Measurements from ENCODE around the gene TMEM184C.

DNA sequence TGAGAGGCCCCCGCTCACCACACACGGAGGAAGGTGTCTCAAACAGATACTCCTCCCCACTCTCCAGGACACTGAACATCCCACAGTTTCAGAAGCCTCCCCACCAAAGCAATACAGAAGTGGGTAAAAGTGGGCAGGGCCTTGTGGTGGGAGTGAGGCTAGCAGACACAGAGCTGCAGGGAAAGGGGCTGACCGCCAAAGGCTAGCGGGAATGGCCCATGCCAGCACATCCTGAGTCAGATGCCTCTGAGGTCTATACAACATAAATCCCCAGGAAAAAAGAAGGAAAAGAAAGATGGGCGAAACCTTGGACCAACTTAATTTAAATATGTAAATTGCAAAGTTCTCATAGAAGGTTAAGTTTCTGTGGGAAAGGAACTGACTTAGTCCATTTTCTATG is 92.8 kb downstream of the TMEM184C start:
- TF ChIP-seq, protein P1, sequence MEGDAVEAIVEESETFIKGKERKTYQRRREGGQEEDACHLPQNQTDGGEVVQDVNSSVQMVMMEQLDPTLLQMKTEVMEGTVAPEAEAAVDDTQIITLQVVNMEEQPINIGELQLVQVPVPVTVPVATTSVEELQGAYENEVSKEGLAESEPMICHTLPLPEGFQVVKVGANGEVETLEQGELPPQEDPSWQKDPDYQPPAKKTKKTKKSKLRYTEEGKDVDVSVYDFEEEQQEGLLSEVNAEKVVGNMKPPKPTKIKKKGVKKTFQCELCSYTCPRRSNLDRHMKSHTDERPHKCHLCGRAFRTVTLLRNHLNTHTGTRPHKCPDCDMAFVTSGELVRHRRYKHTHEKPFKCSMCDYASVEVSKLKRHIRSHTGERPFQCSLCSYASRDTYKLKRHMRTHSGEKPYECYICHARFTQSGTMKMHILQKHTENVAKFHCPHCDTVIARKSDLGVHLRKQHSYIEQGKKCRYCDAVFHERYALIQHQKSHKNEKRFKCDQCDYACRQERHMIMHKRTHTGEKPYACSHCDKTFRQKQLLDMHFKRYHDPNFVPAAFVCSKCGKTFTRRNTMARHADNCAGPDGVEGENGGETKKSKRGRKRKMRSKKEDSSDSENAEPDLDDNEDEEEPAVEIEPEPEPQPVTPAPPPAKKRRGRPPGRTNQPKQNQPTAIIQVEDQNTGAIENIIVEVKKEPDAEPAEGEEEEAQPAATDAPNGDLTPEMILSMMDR (IDR thresholded peaks at IDR 0.05; ENCODE audit: insufficient read depth, low read length): no peak
- TF ChIP-seq SPI1 (IDR thresholded peaks at IDR 0.05; ENCODE audit: borderline replicate concordance, low read depth) (no peak), POLR2AphosphoS5 (IDR thresholded peaks at IDR 0.05; ENCODE audit: low read depth) (no peak), GABPA (IDR thresholded peaks at IDR 0.05; ENCODE audit: low read depth) (no peak)
- TF ChIP-seq, protein P2, sequence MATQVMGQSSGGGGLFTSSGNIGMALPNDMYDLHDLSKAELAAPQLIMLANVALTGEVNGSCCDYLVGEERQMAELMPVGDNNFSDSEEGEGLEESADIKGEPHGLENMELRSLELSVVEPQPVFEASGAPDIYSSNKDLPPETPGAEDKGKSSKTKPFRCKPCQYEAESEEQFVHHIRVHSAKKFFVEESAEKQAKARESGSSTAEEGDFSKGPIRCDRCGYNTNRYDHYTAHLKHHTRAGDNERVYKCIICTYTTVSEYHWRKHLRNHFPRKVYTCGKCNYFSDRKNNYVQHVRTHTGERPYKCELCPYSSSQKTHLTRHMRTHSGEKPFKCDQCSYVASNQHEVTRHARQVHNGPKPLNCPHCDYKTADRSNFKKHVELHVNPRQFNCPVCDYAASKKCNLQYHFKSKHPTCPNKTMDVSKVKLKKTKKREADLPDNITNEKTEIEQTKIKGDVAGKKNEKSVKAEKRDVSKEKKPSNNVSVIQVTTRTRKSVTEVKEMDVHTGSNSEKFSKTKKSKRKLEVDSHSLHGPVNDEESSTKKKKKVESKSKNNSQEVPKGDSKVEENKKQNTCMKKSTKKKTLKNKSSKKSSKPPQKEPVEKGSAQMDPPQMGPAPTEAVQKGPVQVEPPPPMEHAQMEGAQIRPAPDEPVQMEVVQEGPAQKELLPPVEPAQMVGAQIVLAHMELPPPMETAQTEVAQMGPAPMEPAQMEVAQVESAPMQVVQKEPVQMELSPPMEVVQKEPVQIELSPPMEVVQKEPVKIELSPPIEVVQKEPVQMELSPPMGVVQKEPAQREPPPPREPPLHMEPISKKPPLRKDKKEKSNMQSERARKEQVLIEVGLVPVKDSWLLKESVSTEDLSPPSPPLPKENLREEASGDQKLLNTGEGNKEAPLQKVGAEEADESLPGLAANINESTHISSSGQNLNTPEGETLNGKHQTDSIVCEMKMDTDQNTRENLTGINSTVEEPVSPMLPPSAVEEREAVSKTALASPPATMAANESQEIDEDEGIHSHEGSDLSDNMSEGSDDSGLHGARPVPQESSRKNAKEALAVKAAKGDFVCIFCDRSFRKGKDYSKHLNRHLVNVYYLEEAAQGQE (IDR thresholded peaks at IDR 0.05; ENCODE audit: insufficient replicate concordance, low read depth): no peak
